H4 (cell line): Measurements from ENCODE around the gene KIAA1958. TPM values are rescaled to one million over a fixed set of nuclear protein-coding genes. Genes with fewer than 3 reads are reported as not detected.

Experiments
- DNase-seq: peaks from one replicate; pipeline ENCODE4 v3.0.0-alpha.2; 2015; ENCODE audit warnings: low spot score
- total RNA-seq: library from RNA; depleted of rRNA; stranded (reverse); fragments of >200 nt; shearing (Covaris generic); gene quantifications from 2 replicates; pipeline ENCODE4 v1.2.3, GENCODE V29; 2014

The KIAA1958 gene
- total RNA-seq, 1 experiment from 2014 or later, result 1.4 TPM

- no peak for DNase-seq
Observed at GRCh38 chr9:112530751-112531205, 44.2 kb downstream of the KIAA1958 start.

GRCh38 chr9:112531666-112532282, 45.1 kb downstream of the KIAA1958 start:
- no peak for DNase-seq

GRCh38 chr9:112532427-112532826, 45.8 kb downstream of the KIAA1958 start:
- peak; percentile 30 for DNase-seq

- DNase-seq, result no peak
Observed at GRCh38 chr9:112533660-112534059, 47.0 kb downstream of the KIAA1958 start.

GRCh38 chr9:112535301-112535700, 48.7 kb downstream of the KIAA1958 start:
- no peak for DNase-seq

- DNase-seq, result no peak
Observed at GRCh38 chr9:112535811-112536210, 49.2 kb downstream of the KIAA1958 start.

GRCh38 chr9:112537561-112537960, 50.9 kb downstream of the KIAA1958 start:
- DNase-seq, result no peak

GRCh38 chr9:112540800-112541199, 54.2 kb downstream of the KIAA1958 start:
- no peak for DNase-seq

GRCh38 chr9:112541685-112542084, 55.1 kb downstream of the KIAA1958 start:
- no peak for DNase-seq

GRCh38 chr9:112542593-112543292, 56.1 kb downstream of the KIAA1958 start:
- DNase-seq, result no peak

- no peak for DNase-seq
Observed at GRCh38 chr9:112544477-112544876, 57.9 kb downstream of the KIAA1958 start.

- DNase-seq, result no peak
Observed at GRCh38 chr9:112545237-112545636, 58.6 kb downstream of the KIAA1958 start.

- no peak for DNase-seq
Observed at GRCh38 chr9:112546149-112547012, 59.8 kb downstream of the KIAA1958 start.

GRCh38 chr9:112548051-112548440, 61.4 kb downstream of the KIAA1958 start:
- DNase-seq, result no peak

- DNase-seq, result no peak
Observed at GRCh38 chr9:112548836-112549595, 62.4 kb downstream of the KIAA1958 start.

GRCh38 chr9:112550531-112550930, 63.9 kb downstream of the KIAA1958 start:
- DNase-seq, result no peak

GRCh38 chr9:112551641-112552040, 65.0 kb downstream of the KIAA1958 start:
- no peak for DNase-seq

- no peak for DNase-seq
Observed at GRCh38 chr9:112552229-112553056, 65.8 kb downstream of the KIAA1958 start.

GRCh38 chr9:112553256-112553826, 66.7 kb downstream of the KIAA1958 start:
- DNase-seq, result no peak

GRCh38 chr9:112554516-112554915, 67.9 kb downstream of the KIAA1958 start:
- no peak for DNase-seq
